Neuronal stem cell (in vitro differentiated cells): ENCODE measurements around the gene RCC2.

ENCODE experiments used
- DNase-seq: peaks from one replicate; pipeline ENCODE4 v3.0.0-alpha.2; 2013; ENCODE audit warnings: low spot score
- H2AFZ ChIP-seq: one replicate; pipeline ENCODE4 v1.6.1; 2013; ENCODE audit warnings: mild to moderate bottlenecking, low read length, inconsistent platforms
- H2AK5ac ChIP-seq: 2 replicates; pipeline ENCODE4 v1.6.1; 2013; ENCODE audit warnings: low read depth, mild to moderate bottlenecking, inconsistent platforms, low read length, moderate library complexity, mixed read lengths
- H2BK120ac ChIP-seq: 2 replicates; pipeline ENCODE4 v1.6.1; 2013; ENCODE audit warnings: low read depth, mild to moderate bottlenecking, inconsistent platforms, low read length, moderate library complexity, mixed read lengths
- H2BK12ac ChIP-seq: one replicate; pipeline ENCODE4 v1.6.1; 2013; ENCODE audit warnings: low read length, inconsistent platforms
- H2BK15ac ChIP-seq: 2 replicates; pipeline ENCODE4 v1.6.1; 2013; ENCODE audit warnings: mild to moderate bottlenecking, low read length, inconsistent platforms, mixed read lengths
- H2BK5ac ChIP-seq: one replicate; pipeline ENCODE4 v1.6.1; 2013; ENCODE audit warnings: inconsistent platforms, mild to moderate bottlenecking, low read length, moderate library complexity
- H3K14ac ChIP-seq: one replicate; pipeline ENCODE4 v1.6.1; 2013; ENCODE audit warnings: low read length, inconsistent platforms
- H3K18ac ChIP-seq: 2 replicates; pipeline ENCODE4 v1.6.1; 2013; ENCODE audit warnings: low read length, inconsistent platforms
- H3K23ac ChIP-seq: 2 replicates; pipeline ENCODE4 v1.6.1; 2013; ENCODE audit warnings: low read depth, mild to moderate bottlenecking, mixed read lengths, low read length, inconsistent platforms; ENCODE audit not compliant: poor library complexity
- H3K27ac ChIP-seq: replicated peaks from 3 replicates; pipeline ENCODE4 v1.5.1; 2013; ENCODE audit warnings: low read length, inconsistent platforms
- H3K27me3 ChIP-seq, 3 experiments: 2 replicates each; pipeline ENCODE4 v1.6.1; 2013; ENCODE audit warnings: low read length in 3 of 3, mild to moderate bottlenecking in 2 of 3, inconsistent platforms in 1 of 3, low read depth in 1 of 3, mixed read lengths in 1 of 3, moderate library complexity in 1 of 3; ENCODE audit not compliant: control insufficient read depth in 3 of 3, insufficient read depth in 3 of 3
- H3K36me3 ChIP-seq, 2 donors: replicated peaks in 1 of 2; 2 replicates each; pipeline ENCODE4 v1.6.1; 2013; ENCODE audit warnings: low read length in 2 of 2; ENCODE audit not compliant: control insufficient read depth in 2 of 2, insufficient read depth in 2 of 2
- H3K4ac ChIP-seq: 2 replicates; pipeline ENCODE4 v1.6.1; 2013; ENCODE audit warnings: inconsistent platforms, mild to moderate bottlenecking, low read length, moderate library complexity
- H3K4me1 ChIP-seq, 2 donors: 1 replicate in 1 of 2; 2 replicates in 1 of 2; pipeline ENCODE4 v1.6.1; 2013; ENCODE audit warnings: low read length in 2 of 2, low read depth in 1 of 2; ENCODE audit not compliant: control insufficient read depth in 2 of 2, insufficient read depth in 1 of 2
- H3K4me2 ChIP-seq: one replicate; pipeline ENCODE4 v1.6.1; 2013; ENCODE audit warnings: mild to moderate bottlenecking, low read length, inconsistent platforms; ENCODE audit not compliant: insufficient read depth, poor library complexity, severe bottlenecking
- H3K4me3 ChIP-seq, 2 donors: 2 replicates each; pipeline ENCODE4 v1.5.1; 2013; ENCODE audit warnings: low read length in 2 of 2, mild to moderate bottlenecking in 2 of 2, inconsistent platforms in 1 of 2, moderate library complexity in 1 of 2
- H3K79me1 ChIP-seq: one replicate; pipeline ENCODE4 v1.6.1; 2013; ENCODE audit warnings: low read depth, mild to moderate bottlenecking, inconsistent platforms, low read length, moderate library complexity
- H3K9ac ChIP-seq: one replicate; pipeline ENCODE4 v1.6.1; 2013; ENCODE audit warnings: mild to moderate bottlenecking, low read depth, low read length, inconsistent platforms; ENCODE audit not compliant: poor library complexity
- H3K9me3 ChIP-seq, 2 donors: replicated peaks in 1 of 2; 2 replicates each; pipeline versions ENCODE3 to v1.6.1; 2013; ENCODE audit warnings: low read length in 2 of 2, mild to moderate bottlenecking in 2 of 2, inconsistent platforms in 1 of 2, low read depth in 1 of 2, mixed read lengths in 1 of 2, moderate library complexity in 1 of 2; ENCODE audit not compliant: control insufficient read depth in 2 of 2, insufficient read depth in 1 of 2
- H4K8ac ChIP-seq: one replicate; pipeline ENCODE4 v1.6.1; 2013; ENCODE audit warnings: low read depth, mild to moderate bottlenecking, inconsistent platforms, low read length, moderate library complexity
- H4K91ac ChIP-seq: one replicate; pipeline ENCODE4 v1.6.1; 2013; ENCODE audit warnings: low read length, low read depth, mild to moderate bottlenecking, inconsistent platforms; ENCODE audit not compliant: poor library complexity
- WGBS, 2 donors: extraction: QIAGEN DNeasy Blood & Tissue Kit; methylation state at CpG; one replicate each; pipeline ENCODE4 v1.1.7; 2013; ENCODE audit warnings: missing lambda C conversion rate in 2 of 2, mixed read lengths in 1 of 2; ENCODE audit not compliant: insufficient read length in 2 of 2, insufficient replicate concordance in 1 of 2; ENCODE audit errors: extremely low coverage in 2 of 2; 5-methylcytosine and 5-hydroxymethylcytosine counted together

Gene RCC2

DNA sequence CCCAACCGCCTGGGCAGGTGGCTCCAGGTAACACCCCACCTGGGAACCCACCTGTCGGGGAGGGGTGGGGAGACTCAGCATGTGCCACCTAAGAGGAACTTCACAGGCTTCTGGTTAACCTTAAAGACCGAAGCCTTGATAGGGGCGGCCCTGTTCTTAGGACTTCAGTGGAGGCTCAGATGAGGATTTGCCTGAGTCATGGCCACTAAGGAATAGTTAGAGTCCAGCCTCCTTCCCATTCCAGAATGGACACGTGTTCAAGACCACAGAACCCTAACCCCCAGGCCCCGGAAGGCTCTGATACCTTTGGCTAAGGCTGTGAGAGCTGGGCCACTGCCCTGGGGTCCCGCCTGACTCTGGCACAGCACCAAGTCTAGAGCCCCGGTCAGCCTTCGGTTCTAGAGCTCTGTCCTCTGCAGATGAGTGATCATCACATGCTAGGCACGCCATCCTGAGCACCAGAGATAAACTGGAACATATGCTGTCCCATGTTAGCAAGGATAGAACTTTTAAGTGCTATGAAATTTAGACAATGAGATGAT, 47.2 kb downstream of the RCC2 start:
- H3K4ac ChIP-seq: no peak overlapping the region
- no peaks in the 10 kb centered on the region for H3K79me1 ChIP-seq
- no peak overlapping the region for H3K4me2 ChIP-seq
- no peak overlapping the region for H3K18ac ChIP-seq
- H3K27ac ChIP-seq: no peak overlapping the region
- no peaks in the 10 kb centered on the region for H3K9me3 ChIP-seq
- H2AFZ ChIP-seq: no peak overlapping the region
- H4K8ac ChIP-seq: no peak overlapping the region
- no peak overlapping the region for H3K14ac ChIP-seq
- H2BK5ac ChIP-seq: no peak overlapping the region
- H2BK12ac ChIP-seq: no peak overlapping the region
- H3K27me3 ChIP-seq: peaks cover 0 to 37% (median 0%) of the 10 kb centered on the region in 3 experiments
- H2AK5ac ChIP-seq: no peak overlapping the region
- no peak overlapping the region for H3K23ac ChIP-seq
- H2BK120ac ChIP-seq: no peak overlapping the region
- no peak overlapping the region for H3K4me3 ChIP-seq
- WGBS, 2 donors: no CpG with 5 or more reads among the region's 10 CpGs
- H2BK15ac ChIP-seq: no peak overlapping the region
- no peak for DNase-seq
- H3K9ac ChIP-seq: no peak overlapping the region
- H3K36me3 ChIP-seq: no peaks in the 10 kb centered on the region
- no peaks in the 10 kb centered on the region for H3K4me1 ChIP-seq
- H4K91ac ChIP-seq: no peak overlapping the region

DNA sequence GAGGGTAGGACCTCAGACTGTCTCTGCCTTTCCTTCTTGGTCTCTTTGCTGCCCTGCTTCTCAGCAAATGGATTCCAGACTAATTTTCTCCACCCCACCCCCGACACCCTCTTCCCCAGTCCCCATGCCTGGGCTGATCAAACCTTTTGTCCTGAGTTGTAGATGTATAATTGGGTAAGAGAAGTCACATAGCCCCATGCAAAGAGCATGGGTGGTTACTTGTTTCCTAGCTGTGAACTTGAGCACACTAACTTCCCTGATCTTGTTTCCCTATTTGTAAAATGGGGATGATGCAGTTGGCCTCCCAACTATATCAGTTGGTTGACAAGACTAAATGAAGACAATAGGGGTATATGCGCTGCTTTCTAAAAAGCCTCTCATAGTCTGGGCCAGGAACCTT, 58.3 kb downstream of the RCC2 start:
- no peak overlapping the region for H3K18ac ChIP-seq

DNA sequence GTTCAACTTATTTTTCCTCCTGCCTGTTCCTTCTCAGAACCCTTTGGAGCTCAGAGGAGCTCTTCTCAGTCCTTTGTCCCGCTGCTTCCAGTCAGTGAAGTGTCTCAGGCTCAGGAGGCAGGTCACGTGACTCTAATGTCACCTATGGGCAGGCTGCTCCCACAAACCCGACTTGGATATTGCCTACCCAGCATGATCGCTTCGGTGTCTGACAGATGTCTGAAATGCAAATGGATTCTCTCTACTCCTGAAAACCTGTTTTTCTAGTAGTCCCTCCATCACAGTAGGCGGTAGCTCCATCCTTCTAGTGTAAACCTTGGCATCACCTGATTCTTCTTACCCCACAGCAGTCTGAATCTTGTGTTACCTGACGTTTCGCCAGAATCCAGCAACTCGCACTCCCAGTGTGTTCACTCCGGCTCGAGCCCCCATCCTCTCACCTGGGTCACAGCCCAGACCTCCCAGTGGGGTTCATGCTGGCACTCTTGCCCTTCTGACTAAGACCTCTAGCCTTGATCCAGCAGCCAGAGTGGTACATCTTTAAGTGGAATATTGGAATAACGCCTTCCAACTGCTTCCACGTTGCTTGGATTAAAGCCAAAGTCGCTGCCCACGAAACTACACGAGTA, 62.0 kb downstream of the RCC2 start:
- no peak overlapping the region for H3K23ac ChIP-seq
- no peak overlapping the region for H3K14ac ChIP-seq
- H2BK15ac ChIP-seq: no peak overlapping the region
- H2AK5ac ChIP-seq: no peak overlapping the region
- no peak overlapping the region for H4K91ac ChIP-seq
- H3K4me2 ChIP-seq: no peak overlapping the region
- H3K27ac ChIP-seq: no peak overlapping the region
- no peak overlapping the region for H2BK120ac ChIP-seq
- no CpG with 5 or more reads among the region's 16 CpGs for WGBS, 2 donors
- H3K18ac ChIP-seq: no peak overlapping the region
- H3K9ac ChIP-seq: no peak overlapping the region
- H3K79me1 ChIP-seq: no peaks in the 10 kb centered on the region
- H4K8ac ChIP-seq: no peak overlapping the region
- H2BK12ac ChIP-seq: no peak overlapping the region
- no peak overlapping the region for H2BK5ac ChIP-seq
- H3K4ac ChIP-seq: no peak overlapping the region
- no peaks in the 10 kb centered on the region for H3K36me3 ChIP-seq
- H3K27me3 ChIP-seq: peaks cover 0 to 51% (median 0%) of the 10 kb centered on the region in 3 experiments
- no peaks in the 10 kb centered on the region for H3K9me3 ChIP-seq
- no peak overlapping the region for H2AFZ ChIP-seq
- H3K4me1 ChIP-seq: no peaks in the 10 kb centered on the region
- H3K4me3 ChIP-seq: peak overlapping the region in 1 of 2 donors; percentile 9
- no peak for DNase-seq

More for the DNA sequence above, 58.3 kb downstream of the RCC2 start:
- no peaks in the 10 kb centered on the region for H3K79me1 ChIP-seq
- no peaks in the 10 kb centered on the region for H3K9me3 ChIP-seq
- H3K36me3 ChIP-seq: no peaks in the 10 kb centered on the region
- no peak overlapping the region for H3K4me2 ChIP-seq
- no peak overlapping the region for H2BK5ac ChIP-seq
- H3K4me3 ChIP-seq: no peak overlapping the region
- H3K23ac ChIP-seq: no peak overlapping the region
- no peak overlapping the region for H3K27ac ChIP-seq
- WGBS, 2 donors: no CpG with 5 or more reads among the region's 2 CpGs
- DNase-seq: no peak
- no peak overlapping the region for H3K14ac ChIP-seq
- no peak overlapping the region for H2BK120ac ChIP-seq
- no peaks in the 10 kb centered on the region for H3K4me1 ChIP-seq
- H4K8ac ChIP-seq: no peak overlapping the region
- peaks cover 0 to 70% (median 0%) of the 10 kb centered on the region in 3 experiments for H3K27me3 ChIP-seq
- no peak overlapping the region for H2BK15ac ChIP-seq
- H2AFZ ChIP-seq: no peak overlapping the region
- no peak overlapping the region for H3K9ac ChIP-seq
- no peak overlapping the region for H4K91ac ChIP-seq
- no peak overlapping the region for H3K4ac ChIP-seq
- no peak overlapping the region for H2BK12ac ChIP-seq
- peak overlapping the region; percentile 14 for H2AK5ac ChIP-seq

DNA sequence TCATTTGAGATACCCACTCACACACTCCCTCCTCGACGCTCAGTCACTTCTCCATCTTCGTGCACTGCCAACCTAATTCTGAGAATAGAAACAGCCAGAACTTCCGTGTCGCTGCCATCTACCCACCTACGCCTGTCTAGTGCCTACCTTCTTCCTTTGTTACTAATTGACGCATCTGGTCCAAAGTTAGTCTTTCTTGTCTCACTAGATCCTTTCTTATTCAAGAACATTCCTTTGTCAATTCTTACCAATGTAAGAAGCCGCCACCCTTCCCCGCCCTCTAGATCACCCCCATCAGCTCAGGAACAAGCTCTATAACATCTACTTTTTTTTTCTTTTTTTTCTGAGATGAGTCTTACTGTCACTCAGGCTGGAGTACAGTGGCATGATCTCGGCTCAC, 63.8 kb downstream of the RCC2 start:
- no peak overlapping the region for H3K4me2 ChIP-seq
- H3K27me3 ChIP-seq: peaks cover 0 to 45% (median 0%) of the 10 kb centered on the region in 3 experiments
- WGBS, 2 donors: no CpG with 5 or more reads among the region's 10 CpGs
- H2BK15ac ChIP-seq: no peak overlapping the region
- H3K4ac ChIP-seq: no peak overlapping the region
- no peak overlapping the region for H2AK5ac ChIP-seq
- DNase-seq: no peak
- H3K4me1 ChIP-seq: no peaks in the 10 kb centered on the region
- no peak overlapping the region for H4K91ac ChIP-seq
- no peaks in the 10 kb centered on the region for H3K36me3 ChIP-seq
- no peaks in the 10 kb centered on the region for H3K9me3 ChIP-seq
- H3K79me1 ChIP-seq: no peaks in the 10 kb centered on the region
- no peak overlapping the region for H3K4me3 ChIP-seq
- no peak overlapping the region for H2AFZ ChIP-seq
- no peak overlapping the region for H3K9ac ChIP-seq
- H2BK12ac ChIP-seq: no peak overlapping the region
- H3K27ac ChIP-seq: no peak overlapping the region
- H2BK120ac ChIP-seq: no peak overlapping the region
- no peak overlapping the region for H3K18ac ChIP-seq
- no peak overlapping the region for H4K8ac ChIP-seq
- H3K14ac ChIP-seq: no peak overlapping the region
- no peak overlapping the region for H2BK5ac ChIP-seq
- H3K23ac ChIP-seq: no peak overlapping the region
